Activated CD8-positive, alpha-beta memory T cell treated with anti-CD3 and anti-CD28 coated beads for 1 hour (primary cell): Measurements from ENCODE around the gene ARHGEF3.
A peak's percentile ranks its signal among the peaks of the same experiment; 100 is the strongest.

ENCODE experiments used
- DNase-seq, 2 donors: peaks; one replicate each; pipeline ENCODE4 v3.0.0-alpha.2; 2020; ENCODE audit warnings: low read depth in 1 of 2; ENCODE audit errors: extremely low read depth in 1 of 2

The ARHGEF3 gene

GRCh38 chr3:56801662-56802377, at the start of gene ARHGEF3:
Gene ARHGEF3 (minus strand): TSS chr3:56801949. CDS start chr3:56801798, 151 bp downstream.
- DNase-seq, result peak; percentile 54 to 82

GRCh38 chr3:56849698-56850097, 47.9 kb upstream of the ARHGEF3 start:
- no peak for DNase-seq

GRCh38 chr3:56845505-56845904, 43.8 kb upstream of the ARHGEF3 start:
- no peak for DNase-seq

GRCh38 chr3:56844536-56844935, 42.8 kb upstream of the ARHGEF3 start:
- no peak for DNase-seq

- no peak for DNase-seq
Observed at GRCh38 chr3:56839784-56840715, 38.3 kb upstream of the ARHGEF3 start.

GRCh38 chr3:56838448-56838847, 36.7 kb upstream of the ARHGEF3 start:
- DNase-seq, result no peak

GRCh38 chr3:56837196-56837955, 35.6 kb upstream of the ARHGEF3 start:
- no peak for DNase-seq

GRCh38 chr3:56836276-56837163, 34.8 kb upstream of the ARHGEF3 start:
- no peak for DNase-seq

GRCh38 chr3:56835650-56836227, 34.0 kb upstream of the ARHGEF3 start:
- no peak for DNase-seq

- DNase-seq, result no peak
Observed at GRCh38 chr3:56833536-56833935, 31.8 kb upstream of the ARHGEF3 start.

GRCh38 chr3:56833022-56833421, 31.3 kb upstream of the ARHGEF3 start:
- no peak for DNase-seq

GRCh38 chr3:56831572-56831971, 29.8 kb upstream of the ARHGEF3 start:
- DNase-seq, result no peak

- no peak for DNase-seq
Observed at GRCh38 chr3:56830884-56831283, 29.1 kb upstream of the ARHGEF3 start.

GRCh38 chr3:56829533-56829932, 27.8 kb upstream of the ARHGEF3 start:
- no peak for DNase-seq

GRCh38 chr3:56826831-56827722, 25.3 kb upstream of the ARHGEF3 start:
- DNase-seq, result no peak

GRCh38 chr3:56825567-56826438, 24.1 kb upstream of the ARHGEF3 start:
- no peak for DNase-seq

GRCh38 chr3:56823984-56824703, 22.4 kb upstream of the ARHGEF3 start:
- DNase-seq, result no peak
